Renal cortical epithelial cell (primary cell): Measurements from ENCODE around the gene LRIG1. TPM values are rescaled to one million over a fixed set of nuclear protein-coding genes. Genes with fewer than 3 reads are reported as not detected.
"Not testable (repeated sequence)": the region's sequence is repeated elsewhere in the genome, so short reads cannot be mapped to it uniquely, and the experiment has no call there.

ENCODE experiments used
- DNase-seq: peaks from one replicate; pipeline ENCODE4 v3.0.0-alpha.2; 2011; ENCODE audit warnings: low read depth
- total RNA-seq: library from RNA; depleted of rRNA; stranded (reverse); fragments of >200 nt; gene quantifications from 2 replicates; pipeline ENCODE4 v1.2.3, GENCODE V29; 2014

LRIG1 gene
- total RNA-seq, 1 donor from 2014 or later, result 12.7 TPM

GRCh38 chr3:66421144-66421543 is 79.7 kb downstream of the LRIG1 start:
- not testable (repeated sequence) for DNase-seq

- DNase-seq, result no peak
Measured at GRCh38 chr3:66419036-66419435, 81.8 kb downstream of the LRIG1 start.

- no peak for DNase-seq
Measured at GRCh38 chr3:66418475-66418931, 82.3 kb downstream of the LRIG1 start.

- DNase-seq, result no peak
Measured at GRCh38 chr3:66416556-66417304, 84.1 kb downstream of the LRIG1 start.

- no peak for DNase-seq
Measured at GRCh38 chr3:66415867-66416428, 84.9 kb downstream of the LRIG1 start.

- DNase-seq, result no peak
Measured at GRCh38 chr3:66414846-66415245, 86.0 kb downstream of the LRIG1 start.

DNA sequence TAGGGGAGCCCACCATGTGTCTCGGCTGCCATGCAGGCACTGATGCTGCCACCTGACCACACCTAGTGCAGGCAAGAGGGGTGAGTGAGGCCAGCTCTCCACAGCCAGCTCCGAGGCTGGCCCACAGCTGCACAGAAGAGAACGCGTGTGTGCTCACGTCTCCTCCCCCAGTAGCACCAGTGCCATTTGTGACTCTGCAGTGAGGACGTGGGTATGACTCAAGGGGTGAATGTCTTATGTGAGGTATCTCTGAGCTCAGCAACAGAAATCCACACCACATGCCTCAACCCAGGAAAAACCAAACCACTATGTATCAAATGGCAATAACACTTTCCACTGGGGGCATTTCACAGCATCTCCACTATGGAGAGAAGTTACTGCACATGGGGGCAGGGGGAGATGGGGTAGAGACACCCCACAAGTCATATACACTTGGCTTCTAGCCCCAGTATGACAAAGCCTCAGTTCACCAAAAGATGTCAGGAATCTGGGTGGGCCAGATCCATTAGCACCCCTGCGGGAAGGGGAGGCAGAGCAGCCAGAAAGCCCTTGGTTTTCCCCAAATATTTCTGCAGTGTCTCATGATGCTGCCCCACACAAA is 87.6 kb downstream of the LRIG1 start:
- peak; percentile 9 for DNase-seq

DNA sequence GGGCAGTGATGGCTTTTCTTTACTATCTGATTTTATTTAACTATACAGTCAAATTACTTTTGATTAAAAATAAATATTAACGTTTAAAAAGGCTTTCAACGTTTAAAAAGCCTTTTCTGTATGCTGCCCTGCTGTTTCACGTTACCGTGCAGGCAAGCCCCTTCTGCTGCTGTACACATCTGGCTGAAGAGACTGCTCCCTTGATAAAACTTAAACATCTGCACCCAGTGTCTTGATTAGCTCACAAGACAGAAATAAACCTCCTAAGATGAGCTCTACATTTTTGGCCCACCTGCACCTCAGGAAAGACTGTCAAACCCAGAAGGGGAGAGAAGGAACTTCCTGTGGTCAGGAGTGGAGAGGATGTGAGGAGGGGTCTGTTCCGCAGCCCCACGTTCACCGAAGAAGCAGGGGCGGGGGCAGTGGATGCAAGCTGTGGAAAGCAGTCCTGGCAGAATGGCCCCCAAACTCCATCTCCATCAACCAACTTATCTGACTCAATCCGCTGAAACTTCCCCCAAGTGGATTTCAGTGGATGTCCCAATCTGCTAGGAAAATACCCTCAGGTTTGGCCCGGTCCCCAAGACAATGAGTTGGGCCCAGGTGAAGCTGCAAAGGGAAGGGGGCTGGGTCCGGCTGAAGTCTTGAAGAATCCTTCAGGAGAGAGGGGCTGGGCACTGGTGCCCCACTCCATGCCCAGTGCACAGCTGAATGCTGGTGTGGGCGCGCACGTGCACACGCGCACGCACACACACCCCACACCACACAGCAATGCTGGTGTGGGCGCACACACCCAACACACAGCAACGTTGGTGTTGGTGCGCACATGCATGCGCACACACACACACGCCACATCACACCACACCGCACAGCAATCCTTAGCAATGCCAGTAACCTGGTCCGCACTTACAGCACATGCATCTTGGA is 88.6 kb downstream of the LRIG1 start:
- DNase-seq, result no peak

DNA sequence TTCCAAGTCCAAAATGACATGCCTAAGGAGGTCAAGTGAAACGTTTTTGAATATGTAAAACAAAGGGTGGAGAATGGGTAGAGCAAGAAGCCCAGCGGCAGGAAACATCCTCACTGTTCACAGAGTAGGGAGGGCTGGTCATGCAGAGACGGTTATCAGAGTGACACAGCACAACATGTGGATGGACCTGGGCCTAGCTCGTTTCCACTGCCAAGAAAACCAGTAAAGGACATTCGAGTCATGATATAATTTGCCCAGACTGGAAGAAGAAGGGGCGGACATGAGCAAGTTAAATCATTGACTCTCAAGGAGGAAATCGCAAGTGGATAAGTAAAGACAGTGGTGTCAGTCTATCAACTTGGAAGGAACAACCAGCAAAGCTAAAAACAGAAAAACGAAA is 89.3 kb downstream of the LRIG1 start:
- DNase-seq, result no peak

DNA sequence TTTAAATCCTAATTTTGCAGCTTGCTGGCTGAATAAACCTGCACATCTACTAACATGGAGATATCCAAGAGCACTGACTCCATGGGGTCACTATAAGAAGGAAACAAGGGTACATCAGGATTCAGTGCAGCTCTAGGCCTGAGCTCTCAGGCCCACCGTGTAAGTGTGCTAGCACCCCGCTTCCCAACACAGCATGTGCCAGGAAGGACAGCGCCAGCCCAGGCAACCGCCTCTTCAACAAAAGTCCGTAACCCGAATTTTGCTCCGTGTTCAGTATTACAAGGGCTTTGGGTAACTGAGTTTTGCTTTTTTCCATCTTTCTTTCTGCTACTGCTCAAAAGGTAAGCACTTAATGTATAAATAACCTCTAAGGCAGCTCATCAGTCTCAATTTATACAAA is 89.8 kb downstream of the LRIG1 start:
- no peak for DNase-seq

- no peak for DNase-seq
Measured at GRCh38 chr3:66409771-66410754, 90.8 kb downstream of the LRIG1 start.

GRCh38 chr3:66407611-66408218 is 93.1 kb downstream of the LRIG1 start:
- DNase-seq, result peak; percentile 25

- no peak for DNase-seq
Measured at GRCh38 chr3:66406831-66407610, 93.8 kb downstream of the LRIG1 start.

GRCh38 chr3:66406163-66406562 is 94.7 kb downstream of the LRIG1 start:
- no peak for DNase-seq

DNA sequence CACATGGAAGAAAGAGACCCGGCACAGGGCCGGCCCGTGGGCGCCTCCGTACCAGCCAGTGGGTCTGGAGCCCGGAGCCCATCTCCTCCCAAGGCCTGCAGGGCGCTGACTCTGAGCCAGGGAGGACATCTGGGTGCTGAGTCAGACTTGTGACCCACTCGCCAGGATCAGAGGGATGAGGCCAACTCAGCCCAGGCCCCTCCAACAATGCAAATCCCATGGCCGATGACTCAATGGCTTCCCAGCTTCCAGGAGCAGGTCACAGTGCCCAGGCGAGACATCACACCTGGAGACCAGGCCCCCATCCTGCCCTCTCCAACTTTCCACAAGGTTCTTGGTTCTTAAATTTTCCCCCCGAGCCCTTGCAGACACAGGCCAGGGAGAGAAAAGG is 95.1 kb downstream of the LRIG1 start:
- no peak for DNase-seq

- DNase-seq, result no peak
Measured at GRCh38 chr3:66404903-66405700, 95.7 kb downstream of the LRIG1 start.

DNA sequence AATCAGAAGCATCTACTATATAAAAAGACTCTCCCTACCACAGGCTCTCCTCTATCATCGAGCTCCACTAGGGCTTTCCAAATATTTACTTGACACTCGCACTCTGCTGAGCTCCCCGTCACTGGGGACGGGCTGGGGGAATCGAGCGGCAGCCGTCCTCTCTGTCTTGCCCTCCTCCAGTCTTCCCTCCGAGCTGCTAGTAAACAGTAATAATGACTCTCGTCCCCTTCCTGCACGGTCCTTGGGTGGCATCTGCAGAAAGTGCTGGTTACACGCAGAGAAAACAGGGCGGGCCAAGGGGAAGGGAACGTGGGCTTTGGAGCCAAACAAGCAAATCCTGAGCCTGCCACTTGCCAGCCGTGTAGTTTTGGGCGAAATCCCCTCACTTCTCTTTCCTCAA is 96.6 kb downstream of the LRIG1 start:
- no peak for DNase-seq

- no peak for DNase-seq
Measured at GRCh38 chr3:66403323-66403990, 97.4 kb downstream of the LRIG1 start.
